Activated naive CD4-positive, alpha-beta T cell (primary cell): ENCODE measurements around the gene SS18.

Experiments
- DNase-seq, 4 experiments: peaks; one replicate each; lab custom pipeline; 2025; lab: John Stamatoyannopoulos, UW

The SS18 gene

DNA sequence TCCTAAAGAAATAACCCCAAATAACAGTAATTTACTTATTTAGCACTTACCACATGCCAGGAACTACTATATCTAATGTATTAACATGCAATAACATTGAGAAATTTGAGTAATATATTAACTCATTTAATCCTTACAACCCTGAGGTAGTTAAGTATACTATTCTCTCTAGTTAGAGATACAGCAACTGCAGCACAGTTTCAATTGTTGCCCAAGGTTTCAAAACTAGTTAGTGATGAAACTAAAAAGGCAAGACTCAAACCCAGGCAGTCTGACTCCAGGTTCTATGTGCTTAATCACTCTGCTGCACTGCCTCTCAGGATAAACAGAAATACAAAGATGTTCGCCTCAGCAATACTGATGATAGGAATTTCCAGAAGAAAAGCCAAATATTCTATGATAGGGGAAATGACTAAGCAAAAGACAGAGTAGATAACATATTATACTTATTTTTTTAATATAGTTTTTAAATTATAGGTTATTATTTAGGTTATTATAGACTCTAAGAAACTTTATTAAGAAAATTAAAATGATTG lies 88.0 kb downstream of the SS18 start:
- DNase-seq: no peak

- no peak for DNase-seq
Measured at GRCh38 chr18:25998461-25998860, 92.0 kb downstream of the SS18 start.

- DNase-seq: no peak
Measured at GRCh38 chr18:25992566-25992965, 97.8 kb downstream of the SS18 start.

GRCh38 chr18:25990473-25990872 lies 99.9 kb downstream of the SS18 start:
- DNase-seq: no peak

- no peak for DNase-seq
Measured at GRCh38 chr18:25985707-25986394, 104.6 kb downstream of the SS18 start.

DNA sequence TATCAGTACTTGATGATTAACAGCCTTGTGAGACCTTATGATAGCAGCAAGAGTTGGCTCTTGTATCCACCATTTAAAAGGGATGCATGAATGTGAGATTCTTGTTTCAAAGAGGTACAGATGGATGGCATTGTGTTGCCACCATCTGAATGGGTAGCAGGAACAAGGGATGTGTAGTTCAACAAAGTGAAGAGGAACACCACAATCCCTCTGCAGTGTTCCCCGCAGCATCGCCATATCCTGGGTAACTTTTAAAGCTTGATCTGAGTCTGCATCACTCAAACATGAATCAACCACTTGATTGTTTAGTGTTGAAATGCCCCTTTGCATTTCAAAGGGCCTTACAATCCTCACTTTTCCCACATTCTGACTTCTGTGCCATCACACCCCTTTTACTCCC lies 106.7 kb downstream of the SS18 start:
- no peak for DNase-seq

- no peak for DNase-seq
Measured at GRCh38 chr18:25982961-25983360, 107.5 kb downstream of the SS18 start.

DNA sequence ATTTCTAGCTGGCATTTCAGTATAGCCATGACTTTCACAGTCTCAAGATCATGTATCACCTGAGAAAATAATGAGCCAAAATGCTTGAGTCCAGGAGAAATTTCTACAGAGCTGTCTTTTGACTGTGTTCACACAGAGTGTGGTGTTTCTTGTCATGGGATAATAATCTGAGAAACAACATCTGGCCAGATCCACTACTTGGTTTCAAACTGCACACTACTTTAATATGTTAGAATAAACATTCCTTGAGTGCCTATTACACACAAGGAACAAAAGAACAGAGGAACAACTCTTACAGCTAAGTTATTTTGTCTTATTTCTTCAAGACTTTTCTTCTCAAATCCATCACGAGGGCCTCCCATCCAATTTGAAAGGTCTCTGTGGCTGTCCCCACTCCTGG lies 108.3 kb downstream of the SS18 start:
- no peak for DNase-seq

- DNase-seq: no peak
Measured at GRCh38 chr18:25979369-25980040, 110.9 kb downstream of the SS18 start.

DNA sequence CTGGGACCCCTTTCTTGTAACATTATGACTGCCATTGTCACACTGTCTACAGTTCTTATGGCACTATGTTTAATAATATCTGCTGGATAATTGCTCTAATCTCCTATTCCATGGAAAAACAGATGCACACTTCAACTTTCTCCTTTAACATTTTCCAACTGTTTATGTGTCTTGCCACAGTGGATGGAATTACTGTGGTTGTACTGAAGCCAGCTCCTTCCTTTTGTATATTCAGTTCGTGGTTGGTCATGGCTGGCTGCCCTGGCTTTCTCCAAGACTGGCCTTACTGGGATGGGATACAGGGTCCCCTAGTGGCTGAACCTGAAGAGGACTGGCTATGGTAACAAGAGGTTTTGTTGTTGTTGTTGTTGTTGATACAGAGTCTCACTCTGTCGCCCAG lies 113.9 kb downstream of the SS18 start:
- DNase-seq: no peak

GRCh38 chr18:25974630-25975077 lies 115.8 kb downstream of the SS18 start:
- no peak for DNase-seq
